Progenitor cell of endocrine pancreas (in vitro differentiated cells): Measurements from ENCODE around the gene ZNF444. TPM values are rescaled to one million over a fixed set of nuclear protein-coding genes. Genes with fewer than 3 reads are reported as not detected.
"Not testable (repeated sequence)": the region's sequence is repeated elsewhere in the genome, so short reads cannot be mapped to it uniquely, and the experiment has no call there.

Source experiments
- DNase-seq: peaks from one replicate; pipeline ENCODE4 v3.0.0; 2021; ENCODE audit warnings: low spot score; ENCODE audit not compliant: unreplicated experiment
- H3K27ac Mint-ChIP-seq: 2 replicates; pipeline ENCODE4 v1.8.0; 2021; ENCODE audit warnings: mild to moderate bottlenecking, moderate library complexity, mixed read lengths
- H3K27me3 Mint-ChIP-seq: 2 replicates; pipeline ENCODE4 v1.8.0; 2021; ENCODE audit warnings: mixed read lengths
- H3K36me3 Mint-ChIP-seq: 2 replicates; pipeline ENCODE4 v1.8.0; 2022; ENCODE audit warnings: mixed read lengths; ENCODE audit not compliant: insufficient read depth
- H3K4me1 Mint-ChIP-seq: 2 replicates; pipeline ENCODE4 v1.8.0; 2021; ENCODE audit warnings: low read depth, mixed read lengths
- H3K4me3 Mint-ChIP-seq: 2 replicates; pipeline ENCODE4 v1.8.0; 2021; ENCODE audit warnings: low read depth, mild to moderate bottlenecking, moderate library complexity, mixed read lengths
- H3K9me3 Mint-ChIP-seq: 2 replicates; pipeline ENCODE4 v1.8.0; 2021; ENCODE audit warnings: low read depth, mixed read lengths
- total RNA-seq: library from RNA; stranded (reverse); gene quantifications from 2 replicates; pipeline ENCODE4 v1.2.1, GENCODE V29; 2021
- TF ChIP-seq, protein P1 (sequence below): fragments of 200-600 bp; sonication (generic); IDR thresholded peaks from one replicate; pipeline ENCODE4 v1.5.0; 2021; ENCODE audit warnings: antibody characterized with exemption, mild to moderate bottlenecking; ENCODE audit not compliant: unreplicated experiment

Gene ZNF444
- total RNA-seq, 1 donor from 2014 or later, result 132 TPM

DNA sequence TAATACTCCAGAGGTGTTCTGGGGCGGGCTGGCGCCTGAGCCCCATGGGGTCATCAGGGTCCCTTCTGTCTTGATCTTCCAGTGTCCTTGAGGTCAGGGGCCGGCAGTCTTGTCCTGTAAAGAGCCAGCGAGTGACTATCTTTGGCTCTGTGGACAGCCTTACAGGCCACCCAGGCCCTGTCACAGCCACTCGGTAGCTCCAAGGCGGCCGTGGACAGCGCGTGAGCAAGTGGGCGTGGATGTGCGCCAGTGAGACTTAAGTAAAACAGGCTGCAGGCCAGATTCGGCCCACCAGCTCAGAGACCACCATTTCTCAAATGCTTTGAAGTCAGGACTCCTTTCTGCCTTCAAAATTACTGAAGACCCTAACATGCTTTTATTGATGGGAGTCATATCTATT, 3.7 kb downstream of the ZNF444 start:
- peaks cover 11% of the 10 kb centered on the region for H3K36me3 Mint-ChIP-seq
- peak overlapping the region; percentile 37 for H3K27ac Mint-ChIP-seq
- H3K9me3 Mint-ChIP-seq, result no peaks in the 10 kb centered on the region
- TF ChIP-seq, protein P1, sequence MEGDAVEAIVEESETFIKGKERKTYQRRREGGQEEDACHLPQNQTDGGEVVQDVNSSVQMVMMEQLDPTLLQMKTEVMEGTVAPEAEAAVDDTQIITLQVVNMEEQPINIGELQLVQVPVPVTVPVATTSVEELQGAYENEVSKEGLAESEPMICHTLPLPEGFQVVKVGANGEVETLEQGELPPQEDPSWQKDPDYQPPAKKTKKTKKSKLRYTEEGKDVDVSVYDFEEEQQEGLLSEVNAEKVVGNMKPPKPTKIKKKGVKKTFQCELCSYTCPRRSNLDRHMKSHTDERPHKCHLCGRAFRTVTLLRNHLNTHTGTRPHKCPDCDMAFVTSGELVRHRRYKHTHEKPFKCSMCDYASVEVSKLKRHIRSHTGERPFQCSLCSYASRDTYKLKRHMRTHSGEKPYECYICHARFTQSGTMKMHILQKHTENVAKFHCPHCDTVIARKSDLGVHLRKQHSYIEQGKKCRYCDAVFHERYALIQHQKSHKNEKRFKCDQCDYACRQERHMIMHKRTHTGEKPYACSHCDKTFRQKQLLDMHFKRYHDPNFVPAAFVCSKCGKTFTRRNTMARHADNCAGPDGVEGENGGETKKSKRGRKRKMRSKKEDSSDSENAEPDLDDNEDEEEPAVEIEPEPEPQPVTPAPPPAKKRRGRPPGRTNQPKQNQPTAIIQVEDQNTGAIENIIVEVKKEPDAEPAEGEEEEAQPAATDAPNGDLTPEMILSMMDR, result no peak
- H3K4me3 Mint-ChIP-seq, result no peak overlapping the region
- H3K27me3 Mint-ChIP-seq, result no peaks in the 10 kb centered on the region
- H3K4me1 Mint-ChIP-seq, result peaks cover 32% of the 10 kb centered on the region
- no peak for DNase-seq

DNA sequence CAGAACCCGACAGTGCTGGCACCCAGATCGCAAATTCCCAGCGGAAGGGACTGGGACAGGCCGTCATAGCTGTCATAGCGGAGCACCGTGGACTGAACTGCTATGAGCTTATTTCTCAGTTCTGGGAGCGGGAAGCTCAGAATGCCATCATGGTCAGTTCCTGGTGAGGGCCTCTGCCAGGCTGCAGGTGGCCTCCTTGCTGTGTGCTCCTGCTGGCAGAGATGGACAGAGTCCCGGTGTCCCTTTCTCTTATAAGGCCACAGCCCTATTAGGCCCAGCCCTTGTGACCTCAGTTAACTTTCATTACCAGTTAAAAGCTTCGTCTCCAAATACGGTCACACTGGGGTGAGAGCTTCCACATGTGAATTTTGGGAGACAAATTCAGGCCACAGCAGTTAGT, 4.6 kb downstream of the ZNF444 start:
- Mint-ChIP-seq H3K36me3 (peaks cover 16% of the 10 kb centered on the region), H3K27me3 (no peaks in the 10 kb centered on the region), H3K9me3 (no peaks in the 10 kb centered on the region), H3K4me3 (no peak overlapping the region), H3K27ac (no peak overlapping the region), H3K4me1 (peaks cover 26% of the 10 kb centered on the region)
- no peak for DNase-seq
- TF ChIP-seq, protein P1, result no peak

DNA sequence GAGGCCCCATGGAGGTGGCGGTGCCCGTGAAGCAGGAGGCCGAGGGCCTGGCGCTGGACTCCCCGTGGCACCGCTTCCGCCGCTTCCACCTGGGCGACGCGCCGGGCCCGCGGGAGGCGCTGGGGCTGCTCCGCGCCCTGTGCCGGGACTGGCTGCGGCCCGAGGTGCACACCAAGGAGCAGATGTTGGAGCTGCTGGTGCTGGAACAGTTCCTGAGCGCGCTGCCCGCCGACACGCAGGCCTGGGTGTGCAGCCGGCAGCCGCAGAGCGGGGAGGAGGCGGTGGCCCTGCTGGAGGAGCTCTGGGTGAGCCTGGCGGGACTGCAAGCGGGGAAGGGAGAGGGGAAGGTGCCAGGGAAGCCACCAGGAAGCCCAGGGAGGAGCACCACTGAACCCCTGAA, 5.8 kb downstream of the ZNF444 start:
- Mint-ChIP-seq H3K9me3 (no peaks in the 10 kb centered on the region), H3K4me1 (peaks cover 25% of the 10 kb centered on the region), H3K27me3 (no peaks in the 10 kb centered on the region), H3K36me3 (peaks cover 16% of the 10 kb centered on the region), H3K4me3 (no peak overlapping the region), H3K27ac (no peak overlapping the region)
- TF ChIP-seq, protein P1, result no peak
- no peak for DNase-seq

DNA sequence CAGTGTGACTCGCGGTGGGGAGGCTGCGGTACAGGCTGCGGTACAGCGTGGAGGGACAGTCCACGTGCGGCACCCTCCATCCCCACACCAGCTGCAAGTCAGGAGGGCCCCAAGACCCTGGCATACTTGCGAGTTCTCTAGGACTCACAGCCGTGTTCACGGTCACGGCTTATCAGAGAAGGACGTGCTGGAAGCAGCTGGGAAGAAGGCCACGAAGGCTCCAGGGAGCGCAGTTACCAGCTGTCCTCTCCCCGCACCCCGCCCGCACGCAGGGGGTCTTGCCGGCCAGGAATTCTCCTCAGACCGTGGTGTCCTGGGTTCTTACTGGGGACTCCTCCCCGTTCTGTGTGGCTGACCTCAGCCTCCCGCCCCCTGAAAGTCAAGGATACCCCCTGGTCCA, 6.2 kb downstream of the ZNF444 start:
- no peak for DNase-seq
- TF ChIP-seq, protein P1, result no peak
- H3K36me3 Mint-ChIP-seq, result peaks cover 16% of the 10 kb centered on the region
- no peaks in the 10 kb centered on the region for H3K9me3 Mint-ChIP-seq
- no peaks in the 10 kb centered on the region for H3K27me3 Mint-ChIP-seq
- H3K4me1 Mint-ChIP-seq, result peaks cover 23% of the 10 kb centered on the region
- H3K4me3 Mint-ChIP-seq, result no peak overlapping the region
- H3K27ac Mint-ChIP-seq, result no peak overlapping the region

DNA sequence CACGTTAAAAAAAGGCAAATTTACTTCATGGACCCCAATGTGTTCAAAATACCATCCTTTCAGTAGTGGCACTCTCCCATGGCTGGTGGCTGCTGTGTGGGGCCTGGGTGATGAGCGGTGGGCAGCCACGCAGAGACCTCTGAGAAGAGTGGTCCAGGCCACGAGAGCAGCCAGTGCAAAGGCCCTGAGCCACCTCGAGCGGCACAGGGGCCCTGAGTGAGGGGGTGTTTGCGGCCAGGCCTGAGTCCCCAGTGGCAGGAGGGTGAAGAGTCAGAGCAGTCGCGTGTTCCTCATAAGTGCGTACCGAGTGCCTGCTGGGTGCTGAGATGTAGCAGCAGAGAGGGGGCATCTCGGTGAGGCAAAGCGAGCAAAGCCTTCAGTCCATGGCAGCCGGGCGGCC, 7.0 kb downstream of the ZNF444 start:
- DNase-seq, result no peak
- no peak overlapping the region for H3K4me3 Mint-ChIP-seq
- TF ChIP-seq, protein P1, result no peak
- no peaks in the 10 kb centered on the region for H3K9me3 Mint-ChIP-seq
- peaks cover 18% of the 10 kb centered on the region for H3K36me3 Mint-ChIP-seq
- peaks cover 18% of the 10 kb centered on the region for H3K4me1 Mint-ChIP-seq
- no peaks in the 10 kb centered on the region for H3K27me3 Mint-ChIP-seq
- no peak overlapping the region for H3K27ac Mint-ChIP-seq

DNA sequence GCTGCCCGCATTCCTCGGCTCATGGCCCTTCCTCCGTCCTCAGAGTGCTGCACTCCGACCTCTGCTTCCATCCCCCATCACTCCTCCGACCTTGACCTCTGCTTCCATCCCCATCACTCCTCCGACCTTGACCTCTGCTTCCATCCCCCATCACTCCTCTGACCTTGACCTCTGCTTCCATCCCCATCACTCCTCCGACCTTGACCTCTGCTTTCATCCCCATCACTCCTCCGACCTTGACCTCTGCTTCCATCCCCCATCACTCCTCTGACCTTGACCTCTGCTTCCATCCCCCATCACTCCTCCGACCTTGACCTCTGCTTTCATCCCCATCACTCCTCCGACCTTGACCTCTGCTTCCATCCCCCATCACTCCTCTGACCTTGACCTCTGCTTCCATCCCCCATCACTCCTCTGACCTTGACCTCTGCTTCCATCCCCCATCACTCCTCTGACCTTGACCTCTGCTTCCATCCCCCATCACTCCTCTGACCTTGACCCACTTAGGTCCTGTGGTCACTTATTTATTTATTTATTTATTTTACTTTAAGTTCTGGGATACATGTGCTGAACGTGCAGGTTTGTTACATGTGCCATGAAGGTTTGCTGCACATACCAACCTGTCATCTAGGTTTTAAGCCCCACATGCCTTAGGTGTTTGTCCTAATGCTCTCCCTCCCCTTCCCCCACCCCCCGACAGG, 8.0 kb downstream of the ZNF444 start:
- not testable (repeated sequence) for H3K9me3 Mint-ChIP-seq, H3K27me3 Mint-ChIP-seq, DNase-seq, H3K27ac Mint-ChIP-seq, H3K4me3 Mint-ChIP-seq
- Mint-ChIP-seq H3K4me1 (peaks cover 11% of the 10 kb centered on the region), H3K36me3 (peaks cover 17% of the 10 kb centered on the region)
